ENCODE data around the gene EFNA1.

The EFNA1 gene

GRCh38 chr1:155175281-155175926, 47.7 kb downstream of the EFNA1 start:
- DNase-seq (ENCODE audit: low read depth) = no peak

DNA sequence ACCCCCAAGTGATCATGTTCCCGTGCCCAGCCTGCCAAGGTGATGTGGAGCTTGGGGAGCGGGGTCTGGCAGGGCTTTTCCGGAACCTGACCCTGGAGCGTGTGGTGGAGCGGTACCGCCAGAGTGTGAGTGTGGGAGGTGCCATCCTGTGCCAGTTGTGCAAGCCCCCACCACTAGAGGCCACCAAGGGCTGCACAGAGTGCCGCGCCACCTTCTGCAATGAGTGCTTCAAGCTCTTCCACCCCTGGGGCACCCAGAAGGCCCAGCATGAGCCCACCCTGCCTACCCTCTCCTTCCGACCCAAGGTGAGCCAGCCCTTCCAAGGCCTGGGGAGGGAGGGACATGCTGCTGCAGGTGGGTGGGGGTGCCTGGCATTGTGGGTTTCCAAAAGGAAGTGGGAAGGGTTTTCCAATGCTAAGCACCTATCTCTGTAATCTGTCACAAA, 48.3 kb downstream of the EFNA1 start:
- no peak for DNase-seq (ENCODE audit: low read depth)

GRCh38 chr1:155176544-155177071, 48.9 kb downstream of the EFNA1 start:
- DNase-seq (ENCODE audit: low read depth) = peak; percentile 70

GRCh38 chr1:155177192-155177917, 49.7 kb downstream of the EFNA1 start:
- DNase-seq (ENCODE audit: low read depth) = no peak

DNA sequence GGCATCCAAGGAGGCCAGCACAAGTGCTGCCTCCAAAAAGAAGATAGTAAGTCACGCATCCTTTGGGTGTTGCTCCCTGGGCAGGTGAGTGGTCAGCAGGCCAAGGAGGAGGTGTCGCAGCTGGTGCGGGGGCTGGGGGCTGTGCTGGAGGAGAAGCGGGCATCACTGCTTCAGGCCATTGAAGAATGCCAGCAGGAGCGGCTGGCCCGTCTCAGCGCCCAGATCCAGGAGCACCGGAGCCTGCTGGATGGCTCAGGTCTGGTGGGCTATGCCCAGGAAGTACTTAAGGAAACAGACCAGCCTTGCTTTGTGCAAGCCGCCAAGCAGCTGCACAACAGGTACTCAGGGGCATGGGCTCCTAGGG, 50.2 kb downstream of the EFNA1 start:
- DNase-seq (ENCODE audit: low read depth) = no peak

DNA sequence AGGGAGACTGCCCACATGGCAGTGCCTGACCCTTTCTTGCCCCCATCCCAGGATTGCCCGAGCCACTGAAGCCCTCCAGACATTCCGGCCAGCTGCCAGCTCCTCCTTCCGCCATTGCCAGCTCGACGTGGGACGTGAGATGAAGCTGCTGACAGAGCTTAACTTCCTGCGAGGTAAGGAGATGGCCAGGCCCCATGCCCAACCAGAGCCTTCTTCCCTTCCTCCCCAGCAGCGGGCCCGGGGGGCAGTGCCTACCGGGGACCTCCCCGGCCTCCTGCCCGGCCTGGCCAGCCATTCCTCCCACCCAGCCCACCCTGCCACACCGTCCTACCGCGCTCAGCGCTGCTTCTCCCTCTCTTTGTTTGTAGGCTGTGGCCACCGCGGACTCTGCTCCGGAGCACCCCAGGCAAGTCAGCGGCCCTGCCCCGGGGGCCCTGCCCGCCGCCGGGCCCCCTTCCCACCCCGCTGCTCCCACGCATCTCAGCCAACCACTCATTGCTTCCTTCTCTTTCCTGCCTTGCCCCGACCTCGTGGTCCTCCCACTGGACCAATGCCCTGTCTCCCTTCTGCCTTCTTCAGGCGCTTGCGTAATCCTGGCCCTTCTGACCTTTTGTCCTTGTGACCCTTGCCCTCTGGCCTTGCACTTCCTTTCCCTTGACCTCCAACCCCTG, 50.9 kb downstream of the EFNA1 start:
- no peak for DNase-seq (ENCODE audit: low read depth)

- DNase-seq (ENCODE audit: low read depth) = no peak
These were observed 51.7 kb downstream of the EFNA1 start for GRCh38 chr1:155179112-155180031.

- no peak for DNase-seq (ENCODE audit: low read depth)
These were observed 53.8 kb downstream of the EFNA1 start for GRCh38 chr1:155181371-155182051.

DNA sequence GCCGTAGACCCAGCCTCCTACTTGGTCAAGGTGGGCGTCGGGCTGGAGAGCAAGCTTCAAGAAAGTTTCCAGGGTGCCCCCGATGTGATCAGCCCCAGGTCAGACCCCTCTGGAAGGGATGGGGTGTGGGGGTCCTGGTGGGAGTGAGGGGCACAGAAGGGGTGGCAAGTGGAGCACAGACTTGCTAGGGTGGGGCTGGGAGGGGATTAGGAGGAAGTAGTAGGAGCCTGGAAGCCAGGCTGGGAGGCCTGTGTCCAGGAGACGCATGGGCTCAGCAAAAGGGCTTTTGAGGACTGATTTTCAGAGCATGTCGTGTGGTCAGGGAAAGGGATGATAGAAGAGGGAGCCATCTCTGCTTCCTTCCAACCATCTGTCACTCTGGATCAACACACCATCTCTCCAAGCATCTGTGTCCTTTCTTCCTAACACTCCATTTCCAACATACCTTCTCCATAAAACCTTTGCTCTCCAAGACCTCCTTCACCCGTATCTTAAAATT, 54.4 kb downstream of the EFNA1 start:
- DNase-seq (ENCODE audit: low read depth) = no peak

DNA sequence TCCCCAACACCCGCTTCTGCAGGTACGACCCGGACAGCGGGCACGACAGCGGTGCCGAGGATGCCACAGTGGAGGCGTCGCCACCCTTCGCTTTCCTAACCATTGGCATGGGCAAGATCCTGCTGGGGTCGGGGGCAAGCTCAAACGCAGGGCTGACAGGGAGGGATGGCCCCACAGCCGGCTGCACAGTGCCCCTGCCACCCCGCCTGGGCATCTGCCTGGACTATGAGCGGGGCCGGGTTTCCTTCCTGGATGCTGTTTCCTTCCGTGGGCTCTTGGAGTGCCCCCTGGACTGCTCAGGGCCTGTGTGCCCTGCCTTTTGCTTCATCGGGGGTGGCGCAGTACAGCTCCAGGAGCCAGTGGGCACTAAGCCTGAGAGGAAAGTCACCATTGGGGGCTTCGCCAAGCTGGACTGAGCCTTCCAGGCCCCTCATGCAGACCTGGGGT, 56.1 kb downstream of the EFNA1 start:
- no peak for DNase-seq (ENCODE audit: low read depth)

GRCh38 chr1:155184351-155184811, 56.7 kb downstream of the EFNA1 start:
- no peak for DNase-seq (ENCODE audit: low read depth)

Measured in activated T-helper 1 cell treated with Interleukin-2 at 50 U/mL for 16 hours (primary cell).